CD14-positive monocyte (primary cell): ENCODE measurements around the gene STRBP. TPM values are rescaled to one million over a fixed set of nuclear protein-coding genes. Genes with fewer than 3 reads are reported as not detected.

ENCODE experiments used
- DNase-seq, 3 donors: peaks; one replicate each; pipeline ENCODE4 v3.0.0-alpha.2; 2011 to 2022
- H2AFZ ChIP-seq: 2 replicates; pipeline ENCODE4 v1.6.0; 2012; ENCODE audit warnings: mild to moderate bottlenecking, low read depth, low read length, inconsistent platforms; ENCODE audit not compliant: insufficient read depth, poor library complexity, severe bottlenecking
- H3K27ac ChIP-seq, 2 donors: 1 replicate in 1 of 2; 2 replicates in 1 of 2; pipeline ENCODE4 v1.5.1; 2012 to 2013; ENCODE audit warnings: low read length in 2 of 2, control low read depth in 1 of 2, inconsistent platforms in 1 of 2, low read depth in 1 of 2, mild to moderate bottlenecking in 1 of 2
- H3K27me3 ChIP-seq, 2 donors: one replicate each; pipeline versions ENCODE4 v1.6.0 to v1.6.1; 2011 to 2013; ENCODE audit warnings: low read length in 2 of 2; ENCODE audit not compliant: control insufficient read depth in 2 of 2, insufficient read depth in 2 of 2
- H3K36me3 ChIP-seq, 2 donors: replicated peaks in 1 of 2; 1 replicate in 1 of 2; 2 replicates in 1 of 2; pipeline versions ENCODE4 v1.5.1 to v1.6.1; 2012 to 2013; ENCODE audit warnings: low read length in 2 of 2, control low read depth in 1 of 2, inconsistent platforms in 1 of 2, mild to moderate bottlenecking in 1 of 2; ENCODE audit not compliant: insufficient read depth in 2 of 2, control insufficient read depth in 1 of 2
- H3K4me1 ChIP-seq, 2 donors: 1 replicate in 1 of 2; 2 replicates in 1 of 2; pipeline versions ENCODE4 v1.5.1 to v1.6.1; 2012 to 2013; ENCODE audit warnings: low read length in 2 of 2, control low read depth in 1 of 2, inconsistent platforms in 1 of 2, mild to moderate bottlenecking in 1 of 2, moderate library complexity in 1 of 2; ENCODE audit not compliant: insufficient read depth in 2 of 2, control insufficient read depth in 1 of 2
- H3K4me2 ChIP-seq: replicated peaks from 2 replicates; pipeline ENCODE3; 2012; ENCODE audit warnings: low read length, moderate library complexity, mild to moderate bottlenecking; ENCODE audit not compliant: poor library complexity, severe bottlenecking; ENCODE audit errors: extremely low read depth
- H3K4me3 ChIP-seq, 3 experiments: fragments of 200-600 bp in 1 of 3; sonication (generic) in 1 of 3; replicated peaks in 1 of 3; 1 replicate in 2 of 3; 2 replicates in 1 of 3; pipeline ENCODE4 v1.5.1; 2011 to 2013; ENCODE audit warnings: low read length in 3 of 3, mild to moderate bottlenecking in 3 of 3, control low read depth in 2 of 3, low read depth in 2 of 3, inconsistent platforms in 1 of 3, moderate library complexity in 1 of 3
- H3K79me2 ChIP-seq: 2 replicates; pipeline ENCODE4 v1.6.0; 2012; ENCODE audit warnings: mild to moderate bottlenecking, control low read depth, inconsistent platforms, low read length, moderate library complexity; ENCODE audit not compliant: insufficient read depth
- H3K9ac ChIP-seq: 2 replicates; pipeline ENCODE4 v1.6.0; 2017; ENCODE audit warnings: low read length, mild to moderate bottlenecking; ENCODE audit not compliant: insufficient read depth, poor library complexity, severe bottlenecking
- H3K9me3 ChIP-seq, 2 donors: replicated peaks in 1 of 2; 1 replicate in 1 of 2; 2 replicates in 1 of 2; pipeline versions ENCODE4 v1.5.1 to v1.6.1; 2012 to 2013; ENCODE audit warnings: low read length in 2 of 2, control low read depth in 1 of 2; ENCODE audit not compliant: control insufficient read depth in 1 of 2, insufficient read depth in 1 of 2
- H4K20me1 ChIP-seq: 2 replicates; pipeline ENCODE4 v1.6.0; 2012; ENCODE audit warnings: mild to moderate bottlenecking, low read length, control low read depth, moderate library complexity; ENCODE audit not compliant: insufficient read depth
- H3K27ac Mint-ChIP-seq, 7 donors: one replicate each; pipeline ENCODE4 v1.8.0; 2020; ENCODE audit warnings: mild to moderate bottlenecking in 7 of 7, mixed read lengths in 7 of 7, moderate library complexity in 6 of 7, inconsistent platforms in 2 of 7
- H3K27me3 Mint-ChIP-seq, 3 donors: one replicate each; pipeline ENCODE4 v1.8.0; 2021 to 2022; ENCODE audit warnings: low read depth in 3 of 3, mild to moderate bottlenecking in 3 of 3, mixed read lengths in 3 of 3, moderate library complexity in 3 of 3, inconsistent platforms in 1 of 3
- H3K36me3 Mint-ChIP-seq, 2 donors: one replicate each; pipeline ENCODE4 v1.8.0; 2020; ENCODE audit warnings: mixed read lengths in 2 of 2, inconsistent platforms in 1 of 2, mild to moderate bottlenecking in 1 of 2
- H3K4me1 Mint-ChIP-seq: one replicate; pipeline ENCODE4 v1.8.0; 2020; ENCODE audit warnings: mild to moderate bottlenecking, mixed read lengths
- H3K4me3 Mint-ChIP-seq, 2 donors: one replicate each; pipeline ENCODE4 v1.8.0; 2020; ENCODE audit warnings: mild to moderate bottlenecking in 2 of 2, mixed read lengths in 2 of 2, moderate library complexity in 1 of 2
- H3K9me3 Mint-ChIP-seq, 7 donors: one replicate each; pipeline ENCODE4 v1.8.0; 2020 to 2022; ENCODE audit warnings: mixed read lengths in 7 of 7, mild to moderate bottlenecking in 6 of 7, moderate library complexity in 6 of 7, inconsistent platforms in 2 of 7
- WGBS: methylation state at CpG from one replicate; pipeline ENCODE4 v1.1.5; 2013; ENCODE audit warnings: missing lambda C conversion rate; ENCODE audit not compliant: insufficient coverage; 5-methylcytosine and 5-hydroxymethylcytosine counted together
- intact Hi-C, 2 donors: fragments of 100-400 bp; cut with micrococcal nuclease; formaldehyde crosslinking; loops; one replicate each; pipeline versions ENCODE4 v1.15.0 to v1.15.1; 2023
- polyA plus RNA-seq, 3 donors: library from polyadenylated mRNA; depleted of rRNA in 1 of 3; unstranded in 2 of 3; stranded (reverse) in 1 of 3; fragments of 300-500 nt in 2 of 3; fragments of >200 nt in 1 of 3; fragmentation: Illumina TruSeq in 2 of 3; gene quantifications; 1 replicate in 2 of 3; 2 replicates in 1 of 3; pipeline ENCODE4 v1.2.3, GENCODE V29; 2012 to 2021
- TF ChIP-seq, protein P1 (sequence below): fragments of 200-600 bp; IDR thresholded peaks from one replicate; pipeline ENCODE4 v1.8.0; 2022; ENCODE audit warnings: antibody characterized with exemption, mild to moderate bottlenecking

The STRBP gene
- polyA plus RNA-seq, 3 donors, result 0.97 to 1.9 (median 1.9) TPM

DNA sequence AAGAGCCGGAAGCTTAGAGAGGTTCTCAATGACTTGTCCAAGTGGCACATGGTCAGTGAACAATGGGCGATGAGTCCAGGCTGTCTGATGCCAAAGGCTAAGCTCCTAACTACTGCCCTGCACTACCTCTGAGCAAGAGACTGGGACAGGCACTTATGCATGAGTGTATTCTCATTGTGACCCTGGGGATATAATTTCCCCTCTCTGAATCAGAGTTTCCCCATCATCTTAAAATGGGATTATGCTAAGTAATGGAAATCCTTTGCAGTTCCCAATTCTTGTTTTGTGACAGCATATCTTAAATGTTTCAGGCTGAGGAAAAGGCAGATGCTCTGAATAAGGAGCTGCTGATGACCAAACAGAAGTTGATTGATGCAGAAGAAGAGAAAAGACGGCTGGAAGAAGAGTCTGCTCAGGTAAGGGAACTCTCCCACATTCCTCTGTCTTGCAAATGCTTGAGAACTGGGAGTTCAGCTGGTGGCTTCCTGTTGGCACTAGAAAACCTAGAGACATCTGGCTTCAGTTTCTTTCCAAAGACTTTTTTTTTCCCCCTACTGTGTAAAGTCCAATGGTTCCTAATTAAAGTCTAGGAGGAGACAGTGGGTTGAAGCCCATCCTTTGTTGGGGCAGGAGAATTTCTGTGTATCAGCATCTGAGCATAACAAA, 170.8 kb downstream of the STRBP start:
- Histone ChIP-seq H3K9me3 (no peaks in the 10 kb centered on the region), H2AFZ (no peak overlapping the region), H3K79me2 (no peaks in the 10 kb centered on the region), H3K4me1 (no peaks in the 10 kb centered on the region), H3K9ac (no peak overlapping the region), H3K4me3 (no peak overlapping the region), H4K20me1 (no peaks in the 10 kb centered on the region), H3K4me2 (no peak overlapping the region), H3K36me3 (peaks cover 84 to 98% of the 10 kb centered on the region in 2 donors), H3K27me3 (no peaks in the 10 kb centered on the region), H3K27ac (no peak overlapping the region)
- intact Hi-C loops, result no loop called here
- Mint-ChIP-seq H3K4me1 (no peaks in the 10 kb centered on the region), H3K9me3 (no peaks in the 10 kb centered on the region), H3K27ac (no peak overlapping the region), H3K4me3 (no peak overlapping the region), H3K27me3 (no peaks in the 10 kb centered on the region), H3K36me3 (peaks cover 84 to 91% of the 10 kb centered on the region in 2 donors)
- DNase-seq, result no peak
- 100% methylated on average over 2 of the region's 3 CpGs for WGBS
- TF ChIP-seq, protein P1, sequence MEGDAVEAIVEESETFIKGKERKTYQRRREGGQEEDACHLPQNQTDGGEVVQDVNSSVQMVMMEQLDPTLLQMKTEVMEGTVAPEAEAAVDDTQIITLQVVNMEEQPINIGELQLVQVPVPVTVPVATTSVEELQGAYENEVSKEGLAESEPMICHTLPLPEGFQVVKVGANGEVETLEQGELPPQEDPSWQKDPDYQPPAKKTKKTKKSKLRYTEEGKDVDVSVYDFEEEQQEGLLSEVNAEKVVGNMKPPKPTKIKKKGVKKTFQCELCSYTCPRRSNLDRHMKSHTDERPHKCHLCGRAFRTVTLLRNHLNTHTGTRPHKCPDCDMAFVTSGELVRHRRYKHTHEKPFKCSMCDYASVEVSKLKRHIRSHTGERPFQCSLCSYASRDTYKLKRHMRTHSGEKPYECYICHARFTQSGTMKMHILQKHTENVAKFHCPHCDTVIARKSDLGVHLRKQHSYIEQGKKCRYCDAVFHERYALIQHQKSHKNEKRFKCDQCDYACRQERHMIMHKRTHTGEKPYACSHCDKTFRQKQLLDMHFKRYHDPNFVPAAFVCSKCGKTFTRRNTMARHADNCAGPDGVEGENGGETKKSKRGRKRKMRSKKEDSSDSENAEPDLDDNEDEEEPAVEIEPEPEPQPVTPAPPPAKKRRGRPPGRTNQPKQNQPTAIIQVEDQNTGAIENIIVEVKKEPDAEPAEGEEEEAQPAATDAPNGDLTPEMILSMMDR, result no peak

DNA sequence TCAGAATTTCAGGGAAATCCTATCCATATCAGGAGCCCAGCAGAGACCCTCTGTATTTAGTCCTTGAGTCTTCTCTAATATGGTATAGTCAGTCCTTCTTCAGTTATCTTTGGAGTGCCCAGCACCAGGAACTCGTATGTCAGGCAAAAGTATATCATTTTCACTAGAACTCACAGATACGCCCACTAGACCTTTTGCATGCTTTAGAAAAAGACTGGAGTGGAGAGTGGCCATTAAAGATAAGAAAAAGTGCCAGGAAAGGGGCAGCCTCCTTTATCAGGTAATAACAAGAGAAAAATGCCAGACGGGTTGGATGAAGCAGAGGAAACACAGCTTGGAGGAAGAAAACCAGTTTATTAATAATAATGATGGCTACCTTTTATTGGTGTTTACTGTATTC, 171.4 kb downstream of the STRBP start:
- no CpG with 5 or more reads among the region's 3 CpGs for WGBS
- TF ChIP-seq, protein P1, result no peak
- no peak overlapping the region for H3K4me2 ChIP-seq
- peaks cover 84 to 98% of the 10 kb centered on the region in 2 donors for H3K36me3 ChIP-seq
- H4K20me1 ChIP-seq, result no peaks in the 10 kb centered on the region
- no peak for DNase-seq
- H3K9me3 ChIP-seq, result no peaks in the 10 kb centered on the region
- H3K27ac ChIP-seq, result no peak overlapping the region
- no peaks in the 10 kb centered on the region for H3K9me3 Mint-ChIP-seq
- H2AFZ ChIP-seq, result no peak overlapping the region
- no peak overlapping the region for H3K4me3 ChIP-seq
- H3K4me1 Mint-ChIP-seq, result no peaks in the 10 kb centered on the region
- peaks cover 84 to 91% of the 10 kb centered on the region in 2 donors for H3K36me3 Mint-ChIP-seq
- H3K4me1 ChIP-seq, result no peaks in the 10 kb centered on the region
- H3K9ac ChIP-seq, result no peak overlapping the region
- no peaks in the 10 kb centered on the region for H3K27me3 ChIP-seq
- no peak overlapping the region for H3K4me3 Mint-ChIP-seq
- intact Hi-C loops, result no loop called here
- H3K27me3 Mint-ChIP-seq, result no peaks in the 10 kb centered on the region
- H3K27ac Mint-ChIP-seq, result no peak overlapping the region
- H3K79me2 ChIP-seq, result no peaks in the 10 kb centered on the region
